HG03108 (cell line): ENCODE measurements around the gene SLC6A20.

ENCODE experiments used
- ATAC-seq: cut with Tn5 transposase; IDR thresholded peaks from one replicate; pipeline ENCODE4 v1.9.1; 2021; ENCODE audit warnings: moderate library complexity; ENCODE audit not compliant: unreplicated experiment

Gene SLC6A20

GRCh38 chr3:45795882-45796765, at the start of gene SLC6A20:
Gene SLC6A20, minus strand, starts transcription at chr3:45796536. Its CDS starts 117 bp downstream, at chr3:45796419.
- no peak for ATAC-seq

GRCh38 chr3:45844616-45845015, 48.3 kb upstream of the SLC6A20 start:
- no peak for ATAC-seq

GRCh38 chr3:45842851-45843625, 46.7 kb upstream of the SLC6A20 start:
- no peak for ATAC-seq

- ATAC-seq = peak; percentile 84
Observed at GRCh38 chr3:45841757-45842491, 45.6 kb upstream of the SLC6A20 start, which contains the start of gene LZTFL1. Gene LZTFL1, minus strand, starts transcription at chr3:45842119. Its CDS starts 128 bp downstream, at chr3:45841991.

- no peak for ATAC-seq
Observed at GRCh38 chr3:45841420-45841756, 45.1 kb upstream of the SLC6A20 start.

GRCh38 chr3:45838466-45838865, 42.1 kb upstream of the SLC6A20 start:
- no peak for ATAC-seq

GRCh38 chr3:45832699-45833098, 36.4 kb upstream of the SLC6A20 start:
- ATAC-seq = no peak

GRCh38 chr3:45830121-45830520, 33.8 kb upstream of the SLC6A20 start:
- ATAC-seq = no peak

- no peak for ATAC-seq
Observed at GRCh38 chr3:45826908-45827307, 30.6 kb upstream of the SLC6A20 start.

- no peak for ATAC-seq
Observed at GRCh38 chr3:45826321-45826720, 30.0 kb upstream of the SLC6A20 start.

GRCh38 chr3:45821127-45821526, 24.8 kb upstream of the SLC6A20 start:
- ATAC-seq = no peak

GRCh38 chr3:45819543-45819942, 23.2 kb upstream of the SLC6A20 start:
- no peak for ATAC-seq

GRCh38 chr3:45817831-45818522, 21.6 kb upstream of the SLC6A20 start:
- no peak for ATAC-seq

GRCh38 chr3:45816544-45816943, 20.2 kb upstream of the SLC6A20 start:
- no peak for ATAC-seq

GRCh38 chr3:45814322-45814721, 18.0 kb upstream of the SLC6A20 start:
- ATAC-seq = no peak

GRCh38 chr3:45807681-45808540, 11.6 kb upstream of the SLC6A20 start:
- ATAC-seq = no peak

GRCh38 chr3:45807133-45807532, 10.8 kb upstream of the SLC6A20 start:
- no peak for ATAC-seq

- ATAC-seq = no peak
Observed at GRCh38 chr3:45806072-45806471, 9.7 kb upstream of the SLC6A20 start.

- no peak for ATAC-seq
Observed at GRCh38 chr3:45803252-45803935, 7.1 kb upstream of the SLC6A20 start.
